Nasal cavity respiratory epithelium epithelial cell of viscerocranial mucosa (primary cell): ENCODE results near the gene CDC25B. TPM values are rescaled to one million over a fixed set of nuclear protein-coding genes. Genes with fewer than 3 reads are reported as not detected.

ENCODE experiments used
- total RNA-seq: library from RNA; depleted of rRNA; stranded (reverse); fragments of >200 nt; gene quantifications from 2 replicates; pipeline ENCODE4 v1.2.3, GENCODE V29; 2014

Gene CDC25B
- total RNA-seq: 21.9 and 68.4 TPM in 2 replicates

DNA sequence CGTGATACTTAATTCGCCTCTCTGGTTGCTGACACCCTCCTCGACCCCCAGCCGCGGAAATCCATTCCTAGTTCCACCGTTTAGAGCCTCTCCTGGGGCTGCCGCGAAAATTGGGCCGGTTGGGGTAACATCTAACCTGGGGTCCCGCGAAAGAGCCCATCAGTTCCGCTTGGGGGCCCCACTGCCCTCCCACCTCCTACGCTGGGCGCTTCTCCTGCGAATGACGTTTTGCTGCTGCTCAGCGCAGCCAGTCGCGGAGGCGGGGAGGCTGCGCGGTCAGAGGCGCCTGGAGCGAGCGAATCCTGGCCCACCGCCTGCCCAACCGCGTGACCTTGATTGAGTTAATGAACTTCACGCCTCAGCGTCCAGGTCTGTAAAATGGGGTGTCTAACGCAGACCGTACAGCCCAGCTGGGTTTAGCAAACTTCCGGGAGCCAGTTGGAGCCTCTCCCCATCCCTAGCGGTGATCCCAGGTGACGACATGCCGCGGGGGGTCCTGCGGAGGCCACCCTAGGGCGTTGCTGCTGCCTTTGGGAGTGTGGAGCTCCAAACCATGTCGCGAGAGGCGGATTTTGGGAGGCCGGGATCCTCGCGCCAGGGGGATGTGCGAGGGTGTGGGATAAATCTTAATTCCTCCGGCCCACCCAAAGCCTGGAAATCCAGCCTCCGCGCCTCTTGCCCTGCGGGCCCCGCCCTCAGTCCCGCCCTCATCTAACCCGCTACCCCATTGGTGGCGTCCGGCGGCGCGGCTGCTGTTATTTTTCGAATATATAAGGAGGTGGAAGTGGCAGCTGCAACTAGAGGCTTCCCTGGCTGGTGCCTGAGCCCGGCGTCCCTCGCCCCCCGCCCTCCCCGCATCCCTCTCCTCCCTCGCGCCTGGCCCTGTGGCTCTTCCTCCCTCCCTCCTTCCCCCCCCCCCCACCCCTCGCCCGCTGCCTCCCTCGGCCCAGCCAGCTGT, at the start of gene CDC25B:
Gene CDC25B, plus strand, starts transcription at position 800 of the 958 bp plus-strand sequence. CDS start 222 bp downstream, outside the sequence.

DNA sequence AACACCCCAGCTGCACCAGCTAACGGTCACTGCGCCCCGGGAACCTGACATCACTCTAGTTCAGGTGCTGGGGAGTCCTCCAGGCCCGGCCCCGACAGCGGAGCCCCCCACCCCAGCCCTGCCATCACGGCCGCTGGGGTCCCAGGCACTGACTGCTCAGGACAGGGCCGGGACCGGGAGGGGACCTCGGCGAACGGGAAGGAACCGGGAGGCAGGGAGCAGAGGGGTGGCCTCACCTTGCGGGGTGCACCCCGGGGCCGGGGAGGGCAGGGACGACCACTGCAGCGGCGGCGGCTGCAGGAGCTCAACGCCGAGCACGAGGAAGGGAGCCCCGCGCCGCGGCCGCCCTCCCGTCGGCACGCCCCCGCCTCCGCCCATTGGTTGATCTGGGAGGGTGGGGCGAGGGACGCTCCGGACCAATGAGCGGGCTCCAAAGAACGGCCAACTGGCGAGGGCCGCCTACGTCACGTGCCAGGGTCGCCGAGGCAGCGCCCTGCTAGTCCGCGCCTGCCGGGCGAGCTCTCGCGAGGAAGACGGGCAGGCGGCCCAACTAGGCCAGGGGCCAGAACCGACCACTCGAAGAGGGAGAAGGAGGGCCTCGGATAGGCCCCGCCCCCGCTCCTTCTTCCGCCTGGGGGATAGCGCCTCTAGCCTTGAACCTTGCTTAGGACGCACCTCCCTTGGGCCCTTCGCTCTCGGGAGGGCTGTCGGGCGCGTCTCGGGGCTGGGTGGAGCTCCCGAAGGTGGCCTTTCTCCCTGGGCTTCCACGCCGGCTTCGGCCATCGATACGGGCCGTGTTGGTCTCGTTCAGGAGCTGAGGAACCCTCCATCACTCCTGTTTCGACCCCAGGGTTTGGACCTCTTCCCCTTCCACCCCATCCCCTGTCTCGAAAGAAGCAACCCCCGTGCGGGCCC, 28.4 kb upstream of the CDC25B start, which contains the start of gene ADISSP:
Gene ADISSP, minus strand, starts transcription at position 327 of the 915 bp plus-strand sequence. CDS start 7,653 bp downstream, outside the sequence.

DNA sequence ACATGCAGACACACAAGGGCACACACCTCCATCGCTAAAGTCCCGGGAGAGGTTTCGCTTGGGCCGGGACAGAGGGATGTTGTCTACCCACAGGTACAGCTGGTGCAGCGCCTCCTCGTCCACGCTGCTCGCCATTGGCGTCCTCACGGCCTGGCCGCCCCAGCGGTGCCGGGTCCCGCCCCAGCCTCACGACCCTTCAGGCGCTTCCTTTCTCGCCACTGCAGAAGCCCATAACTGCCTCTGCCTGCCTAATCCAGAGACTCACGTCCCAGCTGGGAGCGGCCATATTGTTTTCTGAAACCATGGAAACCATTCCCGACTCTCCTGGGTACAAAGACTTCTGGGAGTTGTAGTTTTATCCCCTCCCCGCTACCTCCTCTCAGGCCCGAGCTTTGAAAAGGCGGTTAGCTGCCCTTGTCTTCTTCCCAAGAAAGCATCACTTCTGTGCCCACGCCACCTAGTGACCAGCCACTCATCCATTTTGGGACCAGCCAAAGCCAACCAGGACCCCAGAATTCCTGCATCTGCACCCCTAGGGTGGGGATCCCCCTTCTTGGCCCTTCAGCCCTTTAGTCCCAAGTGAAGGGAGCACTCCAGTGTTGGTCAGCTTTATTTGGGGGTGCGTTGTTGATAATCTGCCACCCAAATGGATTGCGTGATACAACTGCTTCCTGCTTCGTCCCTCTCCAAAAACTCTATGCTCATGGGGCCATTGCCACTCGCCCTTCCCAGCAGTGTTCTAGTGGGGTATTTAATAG, 14.8 kb upstream of the CDC25B start, which contains the start of gene SPEF1:
Gene SPEF1, minus strand, starts transcription at position 296 of the 758 bp plus-strand sequence. Its CDS starts 161 bp downstream, at position 135.

DNA sequence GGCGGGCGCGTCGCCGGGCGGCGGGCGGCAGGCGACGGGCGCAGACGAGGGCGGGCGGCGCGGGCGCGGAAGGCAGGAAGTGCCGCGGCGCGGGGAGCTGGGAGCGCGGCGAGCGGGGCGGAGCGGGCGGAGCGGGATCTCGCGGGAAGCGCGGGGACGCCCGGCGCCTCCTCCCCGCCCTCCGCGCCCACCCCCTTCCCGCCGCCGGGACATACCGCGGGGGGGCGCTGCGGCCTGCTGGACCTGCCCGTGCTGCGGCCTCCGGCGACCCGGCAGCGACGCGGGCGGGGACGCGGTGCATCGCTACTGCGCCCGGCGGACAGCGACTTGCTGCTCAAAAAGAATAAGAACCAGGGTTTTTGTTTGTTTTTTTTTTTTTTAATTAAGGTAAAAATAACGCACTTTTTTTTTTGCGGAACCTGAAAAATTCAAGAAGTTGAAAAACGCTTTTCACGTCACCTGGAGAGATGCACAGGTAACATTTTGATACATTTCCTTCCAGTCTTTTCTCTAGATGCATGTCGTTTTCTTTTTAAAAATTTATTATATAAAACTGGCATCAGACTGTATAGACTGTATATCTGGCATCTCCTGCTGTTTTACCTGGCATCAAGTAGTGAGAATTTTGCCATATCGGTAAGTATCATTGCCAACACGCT, 9.3 kb upstream of the CDC25B start, which contains the start of gene CENPB:
Gene CENPB, minus strand, starts transcription at position 76 of the 659 bp plus-strand sequence. CDS start 257 bp downstream, outside the sequence.

DNA sequence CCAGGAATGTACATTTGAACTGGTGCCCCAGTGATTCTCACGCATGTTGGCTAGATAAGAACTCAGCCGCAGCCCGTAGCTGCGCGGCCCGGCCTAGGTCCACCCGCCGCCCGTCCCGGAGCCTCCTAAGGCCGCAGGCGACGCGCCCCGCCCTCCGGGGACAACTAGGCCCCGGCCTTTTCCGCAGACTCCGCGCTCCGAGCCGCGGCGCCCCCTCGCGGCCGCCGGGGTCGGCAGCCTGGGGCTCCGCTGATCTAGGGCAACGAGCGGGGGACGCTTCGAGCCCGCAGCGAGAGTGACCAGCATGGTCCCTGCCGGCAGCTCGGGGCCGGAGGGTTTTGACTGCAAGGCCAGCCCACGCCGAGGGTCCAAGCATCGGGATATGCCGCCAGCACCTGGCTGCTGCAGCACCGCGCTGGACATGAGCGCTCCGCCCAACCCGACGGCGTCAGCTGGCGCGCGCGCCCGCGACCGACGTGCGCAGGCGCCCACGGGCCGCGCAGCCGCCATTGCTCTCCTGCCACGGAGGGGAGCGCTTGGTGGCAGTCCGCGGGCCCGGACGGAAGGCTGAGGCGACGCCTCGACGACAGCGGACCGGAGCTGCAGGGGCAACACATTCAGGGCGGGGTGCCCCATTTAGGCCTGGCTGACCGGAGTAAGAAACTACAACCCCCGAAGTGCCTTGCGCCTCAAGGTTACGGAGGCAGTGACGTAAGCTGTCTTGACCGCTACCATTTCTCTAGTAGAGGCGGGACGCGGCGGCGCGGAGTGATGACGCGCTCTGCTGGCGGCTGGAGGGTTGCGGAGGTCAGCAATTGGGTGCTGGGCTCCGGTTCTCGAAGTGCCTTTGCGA, 24.2 kb downstream of the CDC25B start, which contains the start of gene AP5S1:
Gene AP5S1, plus strand, starts transcription at position 500 of the 853 bp plus-strand sequence. CDS start 1,571 bp downstream, outside the sequence.

DNA sequence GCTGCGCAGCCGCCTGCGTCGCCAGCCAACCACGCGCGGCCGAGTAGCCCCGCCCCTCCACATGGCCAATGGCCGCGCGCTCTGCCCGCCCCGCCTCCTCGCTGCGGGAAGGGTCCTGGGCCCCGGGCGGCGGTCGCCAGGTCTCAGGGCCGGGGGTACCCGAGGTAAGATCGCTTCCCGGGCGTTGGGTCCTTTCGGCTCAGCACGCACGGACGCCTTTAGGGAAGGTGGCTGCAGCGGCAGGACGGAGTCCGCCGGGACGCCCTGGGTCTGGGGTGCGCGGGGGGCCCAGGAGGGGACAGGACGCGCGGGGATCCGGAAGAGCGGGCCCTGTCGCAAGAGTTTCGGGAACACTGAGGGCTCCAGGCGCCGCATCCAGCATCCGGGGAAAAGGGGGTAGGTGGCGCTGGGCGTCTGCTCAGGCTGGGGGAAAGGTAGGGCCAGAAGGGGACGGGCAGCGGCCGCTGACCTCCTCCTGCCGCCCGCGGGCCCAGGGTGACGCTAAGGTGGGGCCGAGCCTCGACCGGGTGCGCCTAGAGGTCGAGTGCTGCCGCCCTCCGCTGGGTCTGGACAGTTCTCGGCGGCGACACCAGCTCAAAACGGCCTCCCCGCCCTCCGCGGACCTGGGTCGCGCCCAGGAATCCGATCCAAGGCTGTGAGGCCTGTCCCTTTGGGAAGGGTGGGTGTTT, 50.8 kb downstream of the CDC25B start, which contains the start of gene MAVS:
Gene MAVS, plus strand, starts transcription at position 95 of the 689 bp plus-strand sequence. CDS start 7,791 bp downstream, outside the sequence.

Other genes with a start within 250 kb of the CDC25B start
- gene GFRA4, start 132.9 kb upstream of the CDC25B start, total RNA-seq: not detected in 2 replicates
- gene ADAM33, start 114.3 kb upstream of the CDC25B start, total RNA-seq: not detected in 2 replicates
- gene SIGLEC1, start 83.7 kb upstream of the CDC25B start, total RNA-seq: not detected in 2 replicates
- not detected in 2 replicates for gene HSPA12B, start 63.6 kb upstream of the CDC25B start, total RNA-seq
- gene ADISSP, start 28.6 kb upstream of the CDC25B start, total RNA-seq: 16.1 and 16.9 TPM in 2 replicates
- 0.14 TPM in 1 of 2 replicates, not detected in the other for gene SPEF1, start 14.9 kb upstream of the CDC25B start, total RNA-seq
- gene CENPB, start 9.6 kb upstream of the CDC25B start, total RNA-seq: 67.3 and 88.3 TPM in 2 replicates
- 10.9 and 11.3 TPM in 2 replicates for gene AP5S1, start 24.2 kb downstream of the CDC25B start, total RNA-seq
- 13.0 and 34.2 TPM in 2 replicates for gene MAVS, start 50.5 kb downstream of the CDC25B start, total RNA-seq
- 35.9 and 45.9 TPM in 2 replicates for gene PANK2, start 93.1 kb downstream of the CDC25B start, total RNA-seq
- 1.4 and 6.0 TPM in 2 replicates for gene RNF24, start 219.2 kb downstream of the CDC25B start, total RNA-seq